WTC11 (cell line): ENCODE results near the gene TOMM5. TPM values are rescaled to one million over a fixed set of nuclear protein-coding genes. Genes with fewer than 3 reads are reported as not detected.

Source experiments
- ATAC-seq: fragments of 200-7000 bp; cut with Tn5 transposase; 2 replicates; pipeline ENCODE4 v1.10.0; 2021; ENCODE audit warnings: mild to moderate bottlenecking, moderate library complexity
- CTCF ChIA-PET: fragments of 300-600 bp; sonication (Branson Sonifier 250); formaldehyde crosslinking; loops from one replicate; lab custom pipeline; 2021; ENCODE audit warnings: antibody characterized with exemption; lab: Charles Lee
- POLR2A ChIA-PET: fragments of 350-600 bp; sonication (Branson Sonifier 250); formaldehyde crosslinking; loops from one replicate; lab custom pipeline; 2021; ENCODE audit warnings: antibody characterized with exemption; lab: Charles Lee
- DNase-seq: peaks from one replicate; pipeline ENCODE4 v3.0.0; 2021; ENCODE audit warnings: low spot score
- H3K27ac Mint-ChIP-seq: 2 replicates; pipeline ENCODE4 v1.8.0; 2021; ENCODE audit warnings: mixed read lengths
- H3K27me3 Mint-ChIP-seq: 2 replicates; pipeline ENCODE4 v1.8.0; 2021; ENCODE audit warnings: low read depth, mild to moderate bottlenecking, moderate library complexity, mixed read lengths
- H3K36me3 Mint-ChIP-seq: 2 replicates; pipeline ENCODE4 v1.8.0; 2021; ENCODE audit warnings: mixed read lengths
- H3K4me1 Mint-ChIP-seq: 2 replicates; pipeline ENCODE4 v1.8.0; 2022; ENCODE audit warnings: mixed read lengths
- H3K4me3 Mint-ChIP-seq: 2 replicates; pipeline ENCODE4 v1.8.0; 2021; ENCODE audit warnings: mild to moderate bottlenecking, moderate library complexity, mixed read lengths
- H3K9me3 Mint-ChIP-seq: 2 replicates; pipeline ENCODE4 v1.8.0; 2021; ENCODE audit warnings: mixed read lengths
- ATF2 ChIP-seq: sonication (generic); formaldehyde crosslinking; IDR thresholded peaks from 2 replicates; pipeline ENCODE4 v1.8.1; 2022; ENCODE audit warnings: low read depth, missing genetic modification reagents, borderline replicate concordance
- ATF3 ChIP-seq: sonication (generic); formaldehyde crosslinking; conservative IDR thresholded peaks from 2 replicates; pipeline ENCODE4 v1.8.1; 2022; ENCODE audit warnings: mild to moderate bottlenecking, missing genetic modification reagents
- HMGA2 ChIP-seq: fragments of 250-450 bp; sonication (Bioruptor Pico); IDR thresholded peaks from 2 replicates; pipeline ENCODE4 v1.4.0; 2021; ENCODE audit warnings: mild to moderate bottlenecking, moderate library complexity
- MLX ChIP-seq: sonication (generic); formaldehyde crosslinking; IDR thresholded peaks from 2 replicates; pipeline ENCODE4 v1.8.1; 2023; ENCODE audit warnings: mild to moderate bottlenecking, missing genetic modification reagents, moderate library complexity
- MYBL2 ChIP-seq: sonication (generic); formaldehyde crosslinking; IDR thresholded peaks from 2 replicates; pipeline ENCODE4 v1.8.1; 2023; ENCODE audit warnings: mild to moderate bottlenecking, moderate library complexity, missing genetic modification reagents
- NFYB ChIP-seq: sonication (generic); formaldehyde crosslinking; conservative IDR thresholded peaks from 2 replicates; pipeline ENCODE4 v1.8.0; 2022; ENCODE audit warnings: low read depth, missing genetic modification reagents
- PREB ChIP-seq: sonication (generic); formaldehyde crosslinking; IDR thresholded peaks from 2 replicates; pipeline ENCODE4 v1.8.1; 2022; ENCODE audit warnings: mild to moderate bottlenecking, missing genetic modification reagents, moderate library complexity, borderline replicate concordance
- USF2 ChIP-seq: sonication (generic); formaldehyde crosslinking; IDR thresholded peaks from 2 replicates; pipeline ENCODE4 v1.8.1; 2023; ENCODE audit warnings: mild to moderate bottlenecking, missing genetic modification reagents, moderate library complexity
- ZNF317 ChIP-seq: sonication (generic); formaldehyde crosslinking; IDR thresholded peaks from 2 replicates; pipeline ENCODE4 v1.8.1; 2023; ENCODE audit warnings: low read depth, mild to moderate bottlenecking, moderate library complexity, missing genetic modification reagents, borderline replicate concordance
- ZNF396 ChIP-seq: fragments of 250-450 bp; sonication (Bioruptor Pico); IDR thresholded peaks from 2 replicates; pipeline ENCODE4 v1.8.0; 2021; ENCODE audit warnings: mild to moderate bottlenecking, moderate library complexity, borderline replicate concordance
- ZNF425 ChIP-seq: fragments of 250-450 bp; sonication (Bioruptor Pico); conservative IDR thresholded peaks from 2 replicates; pipeline ENCODE4 v1.9.0; 2021; ENCODE audit warnings: mild to moderate bottlenecking
- ZSCAN18 ChIP-seq: fragments of 250-450 bp; sonication (Bioruptor Pico); IDR thresholded peaks from 2 replicates; pipeline ENCODE4 v2.1.2; 2022; ENCODE audit warnings: mild to moderate bottlenecking, moderate library complexity
- total RNA-seq: library from RNA; stranded (reverse); gene quantifications from 3 replicates; pipeline ENCODE4 v1.2.3, GENCODE V29; 2021

Gene TOMM5
- total RNA-seq, 1 experiment from 2014 or later, result 112 TPM

- no peak for TF ChIP-seq USF2 (CRISPR knock-in tag)
- no peak for TF ChIP-seq MLX (CRISPR knock-in tag)
- TF ChIP-seq PREB, result no peak
- no peak for TF ChIP-seq ZNF317 (CRISPR knock-in tag)
These were observed 47.4 kb upstream of the TOMM5 start (continued) for GRCh38 chr9:37639841-37640240.

GRCh38 chr9:37639109-37639762 is 46.8 kb upstream of the TOMM5 start:
- H3K4me1 Mint-ChIP-seq, result peaks cover 5% of the 10 kb centered on the region
- H3K27ac Mint-ChIP-seq, result no peak overlapping the region
- H3K36me3 Mint-ChIP-seq, result no peaks in the 10 kb centered on the region
- H3K27me3 Mint-ChIP-seq, result no peaks in the 10 kb centered on the region; the same call in 1 of the 2 replicates
- DNase-seq (no peak), ATAC-seq (no peak)
- POLR2A ChIA-PET, result no interaction called here
- no peak overlapping the region for H3K4me3 Mint-ChIP-seq
- H3K9me3 Mint-ChIP-seq, result no peaks in the 10 kb centered on the region
- CTCF ChIA-PET, result interaction anchor here (1.4 kb wide), 1 partner anchor 29 kb away, joined by 3 read pairs; no protein-coding TSS in a partner anchor
- TF ChIP-seq HMGA2 (no peak), ZSCAN18 (CRISPR knock-in tag) (no peak), ATF3 (CRISPR knock-in tag) (no peak), NFYB (no peak), ZNF396 (CRISPR knock-in tag) (no peak), ATF2 (CRISPR knock-in tag) (no peak), MYBL2 (CRISPR knock-in tag) (no peak), ZNF425 (no peak)
